PFSK-1 (cell line): Measurements from ENCODE around the gene ACOT9.

Experiments
- FOXP2 ChIP-seq: optimal IDR thresholded peaks from 2 replicates; pipeline ENCODE3; 2011; ENCODE audit warnings: borderline replicate concordance, control low read depth, inconsistent platforms; ENCODE audit not compliant: insufficient read depth; ENCODE audit errors: extremely low read length, extremely low read depth
- POLR2AphosphoS5 ChIP-seq: IDR thresholded peaks from 2 replicates; pipeline ENCODE4 v1.6.1; 2012; ENCODE audit warnings: low read depth, mild to moderate bottlenecking, control low read depth, low read length, moderate library complexity
- REST ChIP-seq, 2 experiments: IDR thresholded peaks; 2 replicates each; pipeline versions ENCODE4 v1.6.1 to v1.8.0; 2011 to 2012; ENCODE audit warnings: low read depth in 2 of 2, low read length in 2 of 2, control low read depth in 1 of 2, inconsistent platforms in 1 of 2, mild to moderate bottlenecking in 1 of 2, moderate library complexity in 1 of 2; ENCODE audit not compliant: insufficient read depth in 1 of 2
- SIN3A ChIP-seq: IDR thresholded peaks from 2 replicates; pipeline ENCODE4 v1.6.1; 2012; ENCODE audit warnings: mild to moderate bottlenecking, low read length, moderate library complexity, borderline replicate concordance; ENCODE audit not compliant: insufficient read depth
- TAF1 ChIP-seq: IDR thresholded peaks from 2 replicates; pipeline ENCODE4 v1.6.1; 2012; ENCODE audit warnings: low read length, control low read depth, borderline replicate concordance; ENCODE audit not compliant: insufficient read depth

GRCh38 chrX:23699636-23700194, 43.4 kb downstream of the ACOT9 start:
- TF ChIP-seq POLR2AphosphoS5 (no peak), REST (IDR thresholded peaks at IDR 0.05; ENCODE audit: insufficient read depth in 1 of 2, low read depth in 2 of 2, low read length in 2 of 2) (no peak), TAF1 (no peak), SIN3A (no peak), FOXP2 (no peak)
